WTC11 (cell line): ENCODE data around the gene BLOC1S1. TPM values are rescaled to one million over a fixed set of nuclear protein-coding genes. Genes with fewer than 3 reads are reported as not detected.

Experiments used
- ATAC-seq: fragments of 200-7000 bp; cut with Tn5 transposase; 2 replicates; pipeline ENCODE4 v1.10.0; 2021; ENCODE audit warnings: mild to moderate bottlenecking, moderate library complexity
- CTCF ChIA-PET: fragments of 300-600 bp; sonication (Branson Sonifier 250); formaldehyde crosslinking; loops from one replicate; lab custom pipeline; 2021; ENCODE audit warnings: antibody characterized with exemption; lab: Charles Lee
- POLR2A ChIA-PET: fragments of 350-600 bp; sonication (Branson Sonifier 250); formaldehyde crosslinking; loops from one replicate; lab custom pipeline; 2021; ENCODE audit warnings: antibody characterized with exemption; lab: Charles Lee
- DNase-seq: peaks from one replicate; pipeline ENCODE4 v3.0.0; 2021; ENCODE audit warnings: low spot score
- H3K27ac Mint-ChIP-seq: 2 replicates; pipeline ENCODE4 v1.8.0; 2021; ENCODE audit warnings: mixed read lengths
- H3K27me3 Mint-ChIP-seq: 2 replicates; pipeline ENCODE4 v1.8.0; 2021; ENCODE audit warnings: low read depth, mild to moderate bottlenecking, moderate library complexity, mixed read lengths
- H3K36me3 Mint-ChIP-seq: 2 replicates; pipeline ENCODE4 v1.8.0; 2021; ENCODE audit warnings: mixed read lengths
- H3K4me1 Mint-ChIP-seq: 2 replicates; pipeline ENCODE4 v1.8.0; 2022; ENCODE audit warnings: mixed read lengths
- H3K4me3 Mint-ChIP-seq: 2 replicates; pipeline ENCODE4 v1.8.0; 2021; ENCODE audit warnings: mild to moderate bottlenecking, moderate library complexity, mixed read lengths
- H3K9me3 Mint-ChIP-seq: 2 replicates; pipeline ENCODE4 v1.8.0; 2021; ENCODE audit warnings: mixed read lengths
- HMGA2 ChIP-seq: fragments of 250-450 bp; sonication (Bioruptor Pico); IDR thresholded peaks from 2 replicates; pipeline ENCODE4 v1.4.0; 2021; ENCODE audit warnings: mild to moderate bottlenecking, moderate library complexity
- JUN ChIP-seq: sonication (generic); formaldehyde crosslinking; IDR thresholded peaks from 2 replicates; pipeline ENCODE4 v1.8.0; 2023; ENCODE audit warnings: mild to moderate bottlenecking, missing genetic modification reagents
- KAT7 ChIP-seq: sonication (generic); formaldehyde crosslinking; IDR thresholded peaks from 2 replicates; pipeline ENCODE4 v1.8.1; 2023; ENCODE audit warnings: missing genetic modification reagents, mild to moderate bottlenecking, borderline replicate concordance
- MAX ChIP-seq: sonication (generic); formaldehyde crosslinking; IDR thresholded peaks from 2 replicates; pipeline ENCODE4 v1.8.0; 2022; ENCODE audit warnings: mild to moderate bottlenecking, missing genetic modification reagents
- MXD4 ChIP-seq: fragments of 250-450 bp; sonication (Bioruptor Pico); IDR thresholded peaks from 2 replicates; pipeline ENCODE4 v1.8.0; 2021; ENCODE audit warnings: mild to moderate bottlenecking, moderate library complexity, borderline replicate concordance
- NFE2L1 ChIP-seq: sonication (generic); formaldehyde crosslinking; IDR thresholded peaks from 2 replicates; pipeline ENCODE4 v1.8.1; 2023; ENCODE audit warnings: missing genetic modification reagents
- PRRX2 ChIP-seq: fragments of 250-450 bp; sonication (Bioruptor Pico); IDR thresholded peaks from 2 replicates; pipeline ENCODE4 v1.8.0; 2021; ENCODE audit warnings: mild to moderate bottlenecking
- RORB ChIP-seq: fragments of 250-450 bp; sonication (Bioruptor Pico); IDR thresholded peaks from 2 replicates; pipeline ENCODE4 v1.9.0; 2021; ENCODE audit warnings: mild to moderate bottlenecking
- SMAD3 ChIP-seq: sonication (generic); formaldehyde crosslinking; IDR thresholded peaks from 2 replicates; pipeline ENCODE4 v1.8.0; 2022; ENCODE audit warnings: missing genetic modification reagents, mild to moderate bottlenecking, borderline replicate concordance
- SMAD4 ChIP-seq: sonication (generic); formaldehyde crosslinking; IDR thresholded peaks from 2 replicates; pipeline ENCODE4 v1.8.0; 2022; ENCODE audit warnings: mild to moderate bottlenecking, missing genetic modification reagents
- TEAD4 ChIP-seq: sonication (generic); formaldehyde crosslinking; IDR thresholded peaks from 2 replicates; pipeline ENCODE4 v1.8.0; 2022; ENCODE audit warnings: mild to moderate bottlenecking, missing genetic modification reagents
- ZBTB21 ChIP-seq: sonication (generic); formaldehyde crosslinking; IDR thresholded peaks from 2 replicates; pipeline ENCODE4 v1.8.1; 2023; ENCODE audit warnings: mild to moderate bottlenecking, missing genetic modification reagents, borderline replicate concordance
- ZNF121 ChIP-seq: sonication (generic); formaldehyde crosslinking; IDR thresholded peaks from 2 replicates; pipeline ENCODE4 v1.8.0; 2023; ENCODE audit warnings: missing genetic modification reagents
- ZNF263 ChIP-seq: sonication (generic); formaldehyde crosslinking; IDR thresholded peaks from 2 replicates; pipeline ENCODE4 v1.8.1; 2022; ENCODE audit warnings: low read depth, mild to moderate bottlenecking, moderate library complexity, missing genetic modification reagents
- ZNF396 ChIP-seq: fragments of 250-450 bp; sonication (Bioruptor Pico); IDR thresholded peaks from 2 replicates; pipeline ENCODE4 v1.8.0; 2021; ENCODE audit warnings: mild to moderate bottlenecking, moderate library complexity, borderline replicate concordance
- ZSCAN18 ChIP-seq: fragments of 250-450 bp; sonication (Bioruptor Pico); IDR thresholded peaks from 2 replicates; pipeline ENCODE4 v2.1.2; 2022; ENCODE audit warnings: mild to moderate bottlenecking, moderate library complexity
- total RNA-seq: library from RNA; stranded (reverse); gene quantifications from 3 replicates; pipeline ENCODE4 v1.2.3, GENCODE V29; 2021
- TF ChIP-seq, protein P1 (sequence below): fragments of 250-450 bp; sonication (Bioruptor Pico); IDR thresholded peaks from 2 replicates; pipeline ENCODE4 v1.9.0; 2021; ENCODE audit warnings: mild to moderate bottlenecking
- TF ChIP-seq, protein P2 (sequence below): sonication (generic); formaldehyde crosslinking; IDR thresholded peaks from 2 replicates; pipeline ENCODE4 v1.8.1; 2022; ENCODE audit warnings: low read depth, mild to moderate bottlenecking, moderate library complexity, missing genetic modification reagents, borderline replicate concordance

Gene BLOC1S1
- total RNA-seq, 1 experiment from 2014 or later: 81.9 TPM

- Mint-ChIP-seq H3K27ac (no peak overlapping the region), H3K4me3 (no peak overlapping the region), H3K27me3 (no peaks in the 10 kb centered on the region; the same call in 1 of the 2 replicates), H3K36me3 (peaks cover 7% of the 10 kb centered on the region; the same call in 1 of the 2 replicates), H3K9me3 (no peaks in the 10 kb centered on the region)
- no peak for DNase-seq
- no peak for TF ChIP-seq MXD4
- no peak for TF ChIP-seq SMAD4 (CRISPR knock-in tag)
- TF ChIP-seq ZNF396 (CRISPR knock-in tag): no peak
- no peak for TF ChIP-seq ZSCAN18
- no peak for TF ChIP-seq ZNF263
- no peak for TF ChIP-seq TEAD4 (CRISPR knock-in tag)
- TF ChIP-seq, protein P1, sequence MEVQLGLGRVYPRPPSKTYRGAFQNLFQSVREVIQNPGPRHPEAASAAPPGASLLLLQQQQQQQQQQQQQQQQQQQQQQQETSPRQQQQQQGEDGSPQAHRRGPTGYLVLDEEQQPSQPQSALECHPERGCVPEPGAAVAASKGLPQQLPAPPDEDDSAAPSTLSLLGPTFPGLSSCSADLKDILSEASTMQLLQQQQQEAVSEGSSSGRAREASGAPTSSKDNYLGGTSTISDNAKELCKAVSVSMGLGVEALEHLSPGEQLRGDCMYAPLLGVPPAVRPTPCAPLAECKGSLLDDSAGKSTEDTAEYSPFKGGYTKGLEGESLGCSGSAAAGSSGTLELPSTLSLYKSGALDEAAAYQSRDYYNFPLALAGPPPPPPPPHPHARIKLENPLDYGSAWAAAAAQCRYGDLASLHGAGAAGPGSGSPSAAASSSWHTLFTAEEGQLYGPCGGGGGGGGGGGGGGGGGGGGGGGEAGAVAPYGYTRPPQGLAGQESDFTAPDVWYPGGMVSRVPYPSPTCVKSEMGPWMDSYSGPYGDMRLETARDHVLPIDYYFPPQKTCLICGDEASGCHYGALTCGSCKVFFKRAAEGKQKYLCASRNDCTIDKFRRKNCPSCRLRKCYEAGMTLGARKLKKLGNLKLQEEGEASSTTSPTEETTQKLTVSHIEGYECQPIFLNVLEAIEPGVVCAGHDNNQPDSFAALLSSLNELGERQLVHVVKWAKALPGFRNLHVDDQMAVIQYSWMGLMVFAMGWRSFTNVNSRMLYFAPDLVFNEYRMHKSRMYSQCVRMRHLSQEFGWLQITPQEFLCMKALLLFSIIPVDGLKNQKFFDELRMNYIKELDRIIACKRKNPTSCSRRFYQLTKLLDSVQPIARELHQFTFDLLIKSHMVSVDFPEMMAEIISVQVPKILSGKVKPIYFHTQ (CRISPR knock-in tag): no peak
- TF ChIP-seq, all 79 proteins: peak for 0
- POLR2A ChIA-PET: interaction anchor here (1.1 kb wide), 1 partner anchor 10 kb away, joined by 3 read pairs; no protein-coding TSS in a partner anchor
- ATAC-seq: no peak
- CTCF ChIA-PET: interaction anchor here (1.6 to 4.7 kb wide), 2 partner anchors 21 to 53 kb away, joined by 6 to 65 read pairs; no protein-coding TSS in a partner anchor
- H3K4me1 Mint-ChIP-seq: peaks cover 14% of the 10 kb centered on the region
Observed at GRCh38 chr12:55684761-55685370, 31.0 kb upstream of the BLOC1S1 start.

- POLR2A ChIA-PET: no interaction called here
- no peaks in the 10 kb centered on the region for H3K9me3 Mint-ChIP-seq
- no peak overlapping the region for H3K4me3 Mint-ChIP-seq
- ATAC-seq (no peak), DNase-seq (no peak)
- no peak overlapping the region for H3K27ac Mint-ChIP-seq
- H3K27me3 Mint-ChIP-seq: no peaks in the 10 kb centered on the region; the same call in 1 of the 2 replicates
- no peak for TF ChIP-seq JUN (CRISPR knock-in tag)
- TF ChIP-seq ZNF121 (CRISPR knock-in tag): no peak
- TF ChIP-seq RORB (CRISPR knock-in tag): no peak
- TF ChIP-seq HMGA2 (CRISPR knock-in tag): no peak
- TF ChIP-seq MAX (CRISPR knock-in tag): no peak
- TF ChIP-seq, protein P1 (CRISPR knock-in tag): no peak
- no peak for TF ChIP-seq KAT7 (CRISPR knock-in tag)
- TF ChIP-seq, protein P2, sequence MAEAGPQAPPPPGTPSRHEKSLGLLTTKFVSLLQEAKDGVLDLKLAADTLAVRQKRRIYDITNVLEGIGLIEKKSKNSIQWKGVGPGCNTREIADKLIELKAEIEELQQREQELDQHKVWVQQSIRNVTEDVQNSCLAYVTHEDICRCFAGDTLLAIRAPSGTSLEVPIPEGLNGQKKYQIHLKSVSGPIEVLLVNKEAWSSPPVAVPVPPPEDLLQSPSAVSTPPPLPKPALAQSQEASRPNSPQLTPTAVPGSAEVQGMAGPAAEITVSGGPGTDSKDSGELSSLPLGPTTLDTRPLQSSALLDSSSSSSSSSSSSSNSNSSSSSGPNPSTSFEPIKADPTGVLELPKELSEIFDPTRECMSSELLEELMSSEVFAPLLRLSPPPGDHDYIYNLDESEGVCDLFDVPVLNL (CRISPR knock-in tag): no peak
- no peak for TF ChIP-seq ZSCAN18
- TF ChIP-seq NFE2L1 (CRISPR knock-in tag): no peak
- no peak for TF ChIP-seq ZBTB21 (CRISPR knock-in tag)
- TF ChIP-seq SMAD3 (CRISPR knock-in tag): no peak
- TF ChIP-seq PRRX2 (CRISPR knock-in tag): no peak
- peaks cover 14% of the 10 kb centered on the region for H3K4me1 Mint-ChIP-seq
- CTCF ChIA-PET: interaction anchor here (1.3 kb wide), 1 partner anchor 29 kb away, joined by 3 read pairs; no protein-coding TSS in a partner anchor
- peaks cover 7% of the 10 kb centered on the region; the same call in 1 of the 2 replicates for H3K36me3 Mint-ChIP-seq
Observed at GRCh38 chr12:55685671-55686070, 30.2 kb upstream of the BLOC1S1 start.
